ENCODE data around the gene TNPO3.

DNA sequence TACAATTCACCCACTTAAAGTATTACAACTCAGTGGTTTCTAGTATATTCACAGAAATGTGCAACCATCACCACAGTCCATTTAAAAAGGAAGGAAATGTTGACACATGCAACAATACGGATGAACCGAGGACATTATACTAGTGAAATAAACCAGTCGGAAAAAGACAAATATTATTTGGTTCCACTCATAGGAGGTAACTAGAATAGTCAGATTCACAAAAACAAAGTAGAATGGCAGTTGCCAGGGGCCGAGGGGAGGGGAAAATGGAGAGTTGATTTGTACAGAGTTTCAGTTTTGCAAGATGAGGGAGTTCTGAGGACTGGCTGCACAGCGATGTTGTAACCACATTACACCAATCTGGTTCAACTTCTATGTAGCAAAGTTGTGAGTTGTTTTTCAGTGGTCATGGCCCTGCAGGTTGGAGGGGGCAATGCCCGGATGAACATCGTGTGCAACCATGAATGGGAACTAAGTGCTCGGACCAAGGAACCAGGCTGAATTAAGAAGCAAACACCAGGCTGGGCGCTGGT lies 17.6 kb upstream of the TNPO3 start:
- TF ChIP-seq, protein P1, sequence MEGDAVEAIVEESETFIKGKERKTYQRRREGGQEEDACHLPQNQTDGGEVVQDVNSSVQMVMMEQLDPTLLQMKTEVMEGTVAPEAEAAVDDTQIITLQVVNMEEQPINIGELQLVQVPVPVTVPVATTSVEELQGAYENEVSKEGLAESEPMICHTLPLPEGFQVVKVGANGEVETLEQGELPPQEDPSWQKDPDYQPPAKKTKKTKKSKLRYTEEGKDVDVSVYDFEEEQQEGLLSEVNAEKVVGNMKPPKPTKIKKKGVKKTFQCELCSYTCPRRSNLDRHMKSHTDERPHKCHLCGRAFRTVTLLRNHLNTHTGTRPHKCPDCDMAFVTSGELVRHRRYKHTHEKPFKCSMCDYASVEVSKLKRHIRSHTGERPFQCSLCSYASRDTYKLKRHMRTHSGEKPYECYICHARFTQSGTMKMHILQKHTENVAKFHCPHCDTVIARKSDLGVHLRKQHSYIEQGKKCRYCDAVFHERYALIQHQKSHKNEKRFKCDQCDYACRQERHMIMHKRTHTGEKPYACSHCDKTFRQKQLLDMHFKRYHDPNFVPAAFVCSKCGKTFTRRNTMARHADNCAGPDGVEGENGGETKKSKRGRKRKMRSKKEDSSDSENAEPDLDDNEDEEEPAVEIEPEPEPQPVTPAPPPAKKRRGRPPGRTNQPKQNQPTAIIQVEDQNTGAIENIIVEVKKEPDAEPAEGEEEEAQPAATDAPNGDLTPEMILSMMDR (IDR thresholded peaks at IDR 0.05; ENCODE audit: low read depth, low read length): no peak
- no peak for TF ChIP-seq EZH2phosphoT487 (IDR thresholded peaks at IDR 0.05; ENCODE audit: low read depth)

All from OCI-LY3 (cell line).